Fibroblast of lung (primary cell): Measurements from ENCODE around the gene SIK2.

ENCODE experiments used
- EZH2 ChIP-seq: IDR thresholded peaks from 2 replicates; pipeline ENCODE4 v1.5.1; 2012; ENCODE audit warnings: low read length, control low read depth, mild to moderate bottlenecking; ENCODE audit errors: missing control alignments
- TF ChIP-seq, protein P1 (sequence below), 2 donors: IDR thresholded peaks in 1 of 2; conservative IDR thresholded peaks in 1 of 2; 1 replicate in 1 of 2; 2 replicates in 1 of 2; pipeline ENCODE4 v1.5.1; 2011 to 2012; ENCODE audit warnings: low read length in 2 of 2, control low read depth in 1 of 2, inconsistent platforms in 1 of 2, low read depth in 1 of 2, mild to moderate bottlenecking in 1 of 2

DNA sequence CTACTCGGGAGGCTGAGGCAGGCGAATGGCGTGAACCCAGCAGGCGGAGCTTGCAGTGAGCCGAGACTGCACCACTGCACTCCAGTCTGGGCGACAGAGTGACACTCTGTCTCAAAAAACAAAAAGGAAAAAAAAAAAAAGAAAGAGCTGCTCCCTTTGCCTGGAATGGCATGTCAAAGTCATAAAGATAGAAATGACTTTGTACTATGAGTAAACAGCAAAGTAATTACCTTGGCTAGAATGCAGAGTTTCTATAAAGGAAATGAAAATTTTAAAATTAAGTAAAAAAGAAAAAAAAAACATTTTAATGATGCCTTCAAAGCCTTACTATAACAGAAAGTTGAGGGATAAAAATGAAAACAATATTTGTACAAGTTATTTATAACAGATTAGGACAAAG is 153.8 kb downstream of the SIK2 start:
- TF ChIP-seq, protein P1, sequence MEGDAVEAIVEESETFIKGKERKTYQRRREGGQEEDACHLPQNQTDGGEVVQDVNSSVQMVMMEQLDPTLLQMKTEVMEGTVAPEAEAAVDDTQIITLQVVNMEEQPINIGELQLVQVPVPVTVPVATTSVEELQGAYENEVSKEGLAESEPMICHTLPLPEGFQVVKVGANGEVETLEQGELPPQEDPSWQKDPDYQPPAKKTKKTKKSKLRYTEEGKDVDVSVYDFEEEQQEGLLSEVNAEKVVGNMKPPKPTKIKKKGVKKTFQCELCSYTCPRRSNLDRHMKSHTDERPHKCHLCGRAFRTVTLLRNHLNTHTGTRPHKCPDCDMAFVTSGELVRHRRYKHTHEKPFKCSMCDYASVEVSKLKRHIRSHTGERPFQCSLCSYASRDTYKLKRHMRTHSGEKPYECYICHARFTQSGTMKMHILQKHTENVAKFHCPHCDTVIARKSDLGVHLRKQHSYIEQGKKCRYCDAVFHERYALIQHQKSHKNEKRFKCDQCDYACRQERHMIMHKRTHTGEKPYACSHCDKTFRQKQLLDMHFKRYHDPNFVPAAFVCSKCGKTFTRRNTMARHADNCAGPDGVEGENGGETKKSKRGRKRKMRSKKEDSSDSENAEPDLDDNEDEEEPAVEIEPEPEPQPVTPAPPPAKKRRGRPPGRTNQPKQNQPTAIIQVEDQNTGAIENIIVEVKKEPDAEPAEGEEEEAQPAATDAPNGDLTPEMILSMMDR (conservative IDR thresholded peaks at IDR 0.05 in 1 of 2, IDR thresholded peaks at IDR 0.05 in 1 of 2; ENCODE audit: low read depth in 1 of 2, low read length in 2 of 2) = no peak
- no peak for TF ChIP-seq EZH2
